CD4-positive, alpha-beta T cell (primary cell): ENCODE data around the gene CEMIP2. TPM values are rescaled to one million over a fixed set of nuclear protein-coding genes. Genes with fewer than 3 reads are reported as not detected.

ENCODE experiments used
- ATAC-seq: fragments of 200-7000 bp; cut with Tn5 transposase; one replicate; pipeline ENCODE4 v1.10.0; 2022; ENCODE audit warnings: mild to moderate bottlenecking; ENCODE audit not compliant: poor library complexity
- CTCF ChIA-PET: fragments of 350-600 bp; sonication (Branson Sonifier 250); formaldehyde crosslinking; loops from one replicate; lab custom pipeline; 2021; ENCODE audit warnings: antibody characterized with exemption, inconsistent platforms; lab: Charles Lee
- POLR2A ChIA-PET: fragments of 350-600 bp; sonication (Branson Sonifier 250); formaldehyde crosslinking; loops from one replicate; lab custom pipeline; 2021; ENCODE audit warnings: antibody characterized with exemption, inconsistent platforms; lab: Charles Lee
- DNase-seq, 14 experiments: peaks; one replicate each; pipeline ENCODE4 v3.0.0-alpha.2; 2013 to 2020; ENCODE audit warnings: mixed read lengths in 2 of 14
- H3K27ac ChIP-seq, 2 donors: one replicate each; pipeline versions ENCODE4 v1.5.1 to v1.7.0; 2013; ENCODE audit warnings: low read length in 2 of 2, low read depth in 1 of 2, mild to moderate bottlenecking in 1 of 2
- H3K27me3 ChIP-seq, 2 experiments: 1 replicate in 1 of 2; 2 replicates in 1 of 2; pipeline versions ENCODE4 v1.6.1 to v1.7.0; 2013; ENCODE audit warnings: low read length in 2 of 2, control low read depth in 1 of 2, mild to moderate bottlenecking in 1 of 2, moderate library complexity in 1 of 2; ENCODE audit not compliant: insufficient read depth in 2 of 2, control insufficient read depth in 1 of 2
- H3K36me3 ChIP-seq: one replicate; pipeline ENCODE4 v1.6.1; 2013; ENCODE audit warnings: low read length, control low read depth; ENCODE audit not compliant: insufficient read depth
- H3K4me1 ChIP-seq: one replicate; pipeline ENCODE4 v1.6.1; 2013; ENCODE audit warnings: low read length, control low read depth; ENCODE audit not compliant: insufficient read depth
- H3K4me3 ChIP-seq: one replicate; pipeline ENCODE4 v1.5.1; 2013; ENCODE audit warnings: mild to moderate bottlenecking, low read length, moderate library complexity
- H3K9me3 ChIP-seq, 2 experiments: 1 replicate in 1 of 2; 2 replicates in 1 of 2; pipeline versions ENCODE4 v1.6.1 to v1.7.0; 2013; ENCODE audit warnings: low read length in 2 of 2, mild to moderate bottlenecking in 2 of 2, control low read depth in 1 of 2, moderate library complexity in 1 of 2; ENCODE audit not compliant: control insufficient read depth in 1 of 2, insufficient read depth in 1 of 2
- H3K27ac Mint-ChIP-seq: one replicate; pipeline ENCODE4 v1.8.0; 2020; ENCODE audit warnings: mixed read lengths
- H3K27me3 Mint-ChIP-seq: one replicate; pipeline ENCODE4 v1.8.0; 2021; ENCODE audit warnings: mixed read lengths
- H3K36me3 Mint-ChIP-seq: one replicate; pipeline ENCODE4 v1.8.0; 2021; ENCODE audit warnings: low read depth, mixed read lengths
- H3K4me1 Mint-ChIP-seq: one replicate; pipeline ENCODE4 v1.8.0; 2021; ENCODE audit warnings: low read depth, mixed read lengths
- H3K4me3 Mint-ChIP-seq: one replicate; pipeline ENCODE4 v1.8.0; 2020; ENCODE audit warnings: mild to moderate bottlenecking, mixed read lengths
- H3K9me3 Mint-ChIP-seq: one replicate; pipeline ENCODE4 v1.8.0; 2020; ENCODE audit warnings: mixed read lengths
- intact Hi-C, 2 experiments: fragments of 100-400 bp; cut with DNase I in 1 of 2; cut with micrococcal nuclease in 1 of 2; formaldehyde crosslinking; loops; one replicate each; pipeline versions ENCODE4 v1.15.1 to v1.9.0; 2023 to 2025; cut with DNase I, micrococcal nuclease
- total RNA-seq, 174 experiments: library from RNA in 2 of 174; stranded (reverse) in 2 of 174; gene quantifications; one replicate each; pipeline ENCODE4 v1.2.3 and lab custom pipeline; 2021 to 2026
- TF ChIP-seq, protein P1 (sequence below): fragments of 200-600 bp; IDR thresholded peaks from one replicate; pipeline ENCODE4 v1.8.0; 2022; ENCODE audit warnings: antibody characterized with exemption, mild to moderate bottlenecking

CEMIP2 gene
- total RNA-seq, 2 experiments from 2014 or later, result 301 to 305 TPM

DNA sequence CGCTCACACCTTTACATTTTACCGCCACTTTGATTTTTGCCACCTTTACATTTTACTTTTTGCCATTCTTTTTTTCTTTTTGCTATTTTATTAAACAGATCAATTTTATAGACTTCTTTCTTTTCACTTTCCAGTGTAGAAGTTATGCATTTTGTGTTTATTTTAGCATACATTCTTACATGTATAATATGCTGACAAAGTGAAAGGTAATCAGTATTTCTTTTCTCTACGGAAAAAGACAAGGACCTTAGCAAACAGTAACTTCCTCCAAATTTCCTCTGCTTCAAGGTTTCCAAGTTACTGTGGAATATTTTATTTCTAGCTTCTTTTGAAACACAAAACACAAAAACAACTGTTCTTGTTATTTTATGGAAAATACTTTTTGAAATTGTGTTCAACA lies 97.0 kb downstream of the CEMIP2 start:
- CTCF ChIA-PET, result no interaction called here
- TF ChIP-seq, protein P1, sequence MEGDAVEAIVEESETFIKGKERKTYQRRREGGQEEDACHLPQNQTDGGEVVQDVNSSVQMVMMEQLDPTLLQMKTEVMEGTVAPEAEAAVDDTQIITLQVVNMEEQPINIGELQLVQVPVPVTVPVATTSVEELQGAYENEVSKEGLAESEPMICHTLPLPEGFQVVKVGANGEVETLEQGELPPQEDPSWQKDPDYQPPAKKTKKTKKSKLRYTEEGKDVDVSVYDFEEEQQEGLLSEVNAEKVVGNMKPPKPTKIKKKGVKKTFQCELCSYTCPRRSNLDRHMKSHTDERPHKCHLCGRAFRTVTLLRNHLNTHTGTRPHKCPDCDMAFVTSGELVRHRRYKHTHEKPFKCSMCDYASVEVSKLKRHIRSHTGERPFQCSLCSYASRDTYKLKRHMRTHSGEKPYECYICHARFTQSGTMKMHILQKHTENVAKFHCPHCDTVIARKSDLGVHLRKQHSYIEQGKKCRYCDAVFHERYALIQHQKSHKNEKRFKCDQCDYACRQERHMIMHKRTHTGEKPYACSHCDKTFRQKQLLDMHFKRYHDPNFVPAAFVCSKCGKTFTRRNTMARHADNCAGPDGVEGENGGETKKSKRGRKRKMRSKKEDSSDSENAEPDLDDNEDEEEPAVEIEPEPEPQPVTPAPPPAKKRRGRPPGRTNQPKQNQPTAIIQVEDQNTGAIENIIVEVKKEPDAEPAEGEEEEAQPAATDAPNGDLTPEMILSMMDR, result no peak
- intact Hi-C loops, result no loop called here
- Histone ChIP-seq H3K4me3 (no peak overlapping the region), H3K36me3 (no peaks in the 10 kb centered on the region), H3K27me3 (no peaks in the 10 kb centered on the region), H3K27ac (no peak overlapping the region), H3K4me1 (no peaks in the 10 kb centered on the region), H3K9me3 (peaks cover 0 to 6% of the 10 kb centered on the region in 2 experiments)
- POLR2A ChIA-PET, result no interaction called here
- Mint-ChIP-seq H3K4me1 (no peaks in the 10 kb centered on the region), H3K27me3 (no peaks in the 10 kb centered on the region), H3K36me3 (no peaks in the 10 kb centered on the region), H3K9me3 (no peaks in the 10 kb centered on the region), H3K4me3 (no peak overlapping the region), H3K27ac (no peak overlapping the region)
- ATAC-seq, result no peak
- DNase-seq, result no peak

DNA sequence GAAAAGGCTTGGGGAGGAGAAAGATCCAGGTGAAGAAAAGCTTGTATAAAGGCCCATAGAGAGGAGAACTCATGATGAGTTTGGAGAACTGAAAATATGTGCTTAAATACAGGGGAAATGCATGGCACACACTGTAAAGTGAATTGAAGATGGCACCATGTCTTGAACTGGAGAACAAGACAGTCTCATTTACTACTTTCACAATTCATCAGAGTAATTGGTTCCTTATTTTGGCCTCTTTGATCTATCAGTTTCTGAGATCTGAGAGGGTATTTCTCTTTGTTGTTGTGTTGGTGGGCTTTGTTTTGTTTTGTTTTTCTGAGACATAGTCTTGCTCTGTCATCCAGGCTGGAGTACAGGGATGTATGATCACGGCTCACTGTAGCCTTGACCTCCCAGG lies 98.2 kb downstream of the CEMIP2 start:
- Mint-ChIP-seq H3K4me3 (no peak overlapping the region), H3K9me3 (no peaks in the 10 kb centered on the region), H3K27me3 (no peaks in the 10 kb centered on the region), H3K27ac (no peak overlapping the region), H3K36me3 (no peaks in the 10 kb centered on the region), H3K4me1 (no peaks in the 10 kb centered on the region)
- Histone ChIP-seq H3K9me3 (peaks cover 0 to 2% of the 10 kb centered on the region in 2 experiments), H3K4me3 (no peak overlapping the region), H3K4me1 (no peaks in the 10 kb centered on the region), H3K27me3 (no peaks in the 10 kb centered on the region), H3K36me3 (no peaks in the 10 kb centered on the region), H3K27ac (no peak overlapping the region)
- TF ChIP-seq, protein P1, result no peak
- intact Hi-C loops, result no loop called here
- ATAC-seq (no peak), DNase-seq (no peak)
- POLR2A ChIA-PET, result no interaction called here
- CTCF ChIA-PET, result no interaction called here

DNA sequence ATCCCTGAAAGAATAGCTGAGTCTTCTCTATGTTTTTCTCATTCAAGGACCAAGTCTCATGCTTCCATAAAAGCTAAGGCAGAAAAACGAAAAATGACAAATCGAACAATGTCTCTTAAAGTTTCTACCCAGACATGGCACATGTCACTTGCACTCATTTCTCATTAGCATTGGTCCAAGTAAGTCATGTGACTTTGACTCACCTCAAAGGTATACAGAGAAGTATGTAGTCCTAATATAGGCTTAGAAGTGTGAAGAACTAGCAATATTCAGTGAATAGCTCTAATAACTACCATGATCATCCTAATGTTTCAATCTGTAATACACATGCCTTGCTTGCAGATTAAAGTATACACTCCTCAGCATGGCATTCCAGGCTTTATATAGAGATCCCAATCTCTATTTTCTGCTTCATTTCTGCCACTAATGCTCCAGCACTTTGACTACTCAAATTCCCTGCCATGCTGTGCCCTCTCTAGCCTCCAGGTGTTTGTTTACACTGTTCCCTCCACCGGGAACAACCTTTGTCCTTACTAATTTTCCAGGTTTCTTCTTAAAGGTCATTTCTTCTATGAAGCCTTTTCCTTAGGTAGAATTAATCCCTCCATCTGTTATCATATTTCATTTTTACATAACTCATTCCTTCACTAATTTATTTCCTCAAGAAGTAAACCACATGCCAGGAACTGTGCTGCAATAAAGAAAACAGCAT lies 98.9 kb downstream of the CEMIP2 start:
- Histone ChIP-seq H3K36me3 (no peaks in the 10 kb centered on the region), H3K4me1 (no peaks in the 10 kb centered on the region), H3K27ac (no peak overlapping the region), H3K27me3 (no peaks in the 10 kb centered on the region), H3K9me3 (no peaks in the 10 kb centered on the region), H3K4me3 (no peak overlapping the region)
- Mint-ChIP-seq H3K27ac (no peak overlapping the region), H3K27me3 (no peaks in the 10 kb centered on the region), H3K9me3 (no peaks in the 10 kb centered on the region), H3K4me3 (no peak overlapping the region), H3K4me1 (no peaks in the 10 kb centered on the region), H3K36me3 (no peaks in the 10 kb centered on the region)
- ATAC-seq (no peak), DNase-seq (no peak)
- TF ChIP-seq, protein P1, result no peak
- ChIA-PET CTCF (no interaction called here), POLR2A (no interaction called here)
- intact Hi-C loops, result no loop called here
